ENCODE measurements around the gene NR3C2. TPM values are rescaled to one million over a fixed set of nuclear protein-coding genes. Genes with fewer than 3 reads are reported as not detected.

Gene NR3C2
- total and polyA plus RNA-seq, 5 experiments from 2014 or later = 6.8 to 53.5 (median 9.4) TPM

GRCh38 chr4:148224476-148224875 lies 217.7 kb downstream of the NR3C2 start:
- no peak overlapping the region for H3K4me3 Mint-ChIP-seq
- H3K27ac Mint-ChIP-seq = peak overlapping the region in 2 of 10 donors; percentile 1 to 7
- DNase-seq (no peak), ATAC-seq (no peak)
- no peaks in the 10 kb centered on the region for H3K27me3 Mint-ChIP-seq
- peaks cover 0 to 13% (median 6%) of the 10 kb centered on the region in 3 donors for H3K36me3 Mint-ChIP-seq
- POLR2A ChIA-PET = interaction anchor here (0.9 kb wide), 1 partner anchor 218 kb away, joined by 3 read pairs; the partner anchor contains the start of gene NR3C2
- H3K9me3 Mint-ChIP-seq = no peaks in the 10 kb centered on the region
- H3K4me1 Mint-ChIP-seq = peaks cover 5 to 44% (median 15%) of the 10 kb centered on the region in 4 donors

GRCh38 chr4:148222991-148223660 lies 219.1 kb downstream of the NR3C2 start:
- H3K27me3 Mint-ChIP-seq = no peaks in the 10 kb centered on the region
- ATAC-seq (no peak), DNase-seq (no peak)
- POLR2A ChIA-PET = no interaction called here
- H3K9me3 Mint-ChIP-seq = no peaks in the 10 kb centered on the region
- H3K4me3 Mint-ChIP-seq = no peak overlapping the region
- H3K27ac Mint-ChIP-seq = no peak overlapping the region
- H3K4me1 Mint-ChIP-seq = peaks cover 10 to 44% (median 14%) of the 10 kb centered on the region in 4 donors
- peaks cover 0 to 13% (median 6%) of the 10 kb centered on the region in 3 donors for H3K36me3 Mint-ChIP-seq

- peak overlapping the region; percentile 53 to 86 (median 74) for H3K4me3 Mint-ChIP-seq
- DNase-seq = peak in 4 of 10 donors; percentile 24 to 49 (median 46)
- H3K9me3 Mint-ChIP-seq = no peaks in the 10 kb centered on the region
- peaks cover 0 to 13% (median 8%) of the 10 kb centered on the region in 3 donors for H3K36me3 Mint-ChIP-seq
- peak overlapping the region; percentile 72 to 92 (median 88) for H3K27ac Mint-ChIP-seq
- peak; percentile 71 to 79 for ATAC-seq
- no peaks in the 10 kb centered on the region for H3K27me3 Mint-ChIP-seq
- POLR2A ChIA-PET = interaction anchor here (1.1 kb wide), 1 partner anchor 226 kb away, joined by 9 read pairs; the partner anchor contains the start of gene NR3C2
- peaks cover 15 to 55% (median 38%) of the 10 kb centered on the region in 4 donors for H3K4me1 Mint-ChIP-seq
These were observed 225.1 kb downstream of the NR3C2 start for GRCh38 chr4:148216866-148217814.

GRCh38 chr4:148216321-148216720 lies 225.9 kb downstream of the NR3C2 start:
- peaks cover 0 to 13% (median 8%) of the 10 kb centered on the region in 3 donors for H3K36me3 Mint-ChIP-seq
- H3K4me3 Mint-ChIP-seq = peak overlapping the region; percentile 53 to 86 (median 74)
- H3K27me3 Mint-ChIP-seq = no peaks in the 10 kb centered on the region
- DNase-seq (no peak), ATAC-seq (no peak)
- no peaks in the 10 kb centered on the region for H3K9me3 Mint-ChIP-seq
- peak overlapping the region in 8 of 10 donors; percentile 72 to 90 (median 88) for H3K27ac Mint-ChIP-seq
- POLR2A ChIA-PET = interaction anchor here (0.7 to 1.1 kb wide), 2 partner anchors 175 to 226 kb away, joined by 3 to 9 read pairs; partner anchors contain the start of gene NR3C2
- peaks cover 19 to 57% (median 42%) of the 10 kb centered on the region in 4 donors for H3K4me1 Mint-ChIP-seq

- peak overlapping the region in 4 of 10 donors; percentile 23 to 66 (median 58) for H3K27ac Mint-ChIP-seq
- POLR2A ChIA-PET = no interaction called here
These were observed 227.0 kb downstream of the NR3C2 start for GRCh38 chr4:148215202-148215601.

DNA sequence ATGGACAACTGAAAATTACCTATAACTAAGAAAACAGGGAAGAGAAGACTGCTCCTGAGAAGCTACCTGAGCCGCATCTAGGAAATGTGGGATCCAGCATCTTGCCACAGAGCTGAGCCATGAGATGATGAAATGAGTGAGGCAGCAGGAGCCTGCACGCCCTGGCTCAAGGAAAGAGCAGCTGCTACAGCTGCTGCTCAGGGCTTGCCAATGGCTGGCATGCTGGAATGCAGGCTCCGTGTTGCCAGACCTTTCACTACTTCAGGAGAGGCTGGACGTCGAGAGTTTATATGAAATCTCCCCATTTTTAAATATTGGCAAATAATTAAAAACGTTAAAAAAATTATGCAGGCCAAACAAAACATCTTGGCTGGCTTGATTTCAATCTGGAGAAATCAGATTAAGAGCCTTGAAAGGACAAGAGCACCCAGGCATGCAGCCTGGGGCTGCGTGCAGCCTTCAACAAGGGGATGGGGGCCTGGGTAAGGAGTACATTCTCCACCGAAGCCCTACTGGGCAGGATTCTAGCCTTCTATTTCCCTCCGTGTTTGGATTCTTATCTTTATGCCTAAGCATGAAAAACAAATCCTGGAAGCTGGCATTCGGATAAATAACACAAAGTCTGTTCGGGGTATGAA lies 227.6 kb downstream of the NR3C2 start:
- peak overlapping the region in 1 of 10 donors; percentile 0 for H3K27ac Mint-ChIP-seq
- no peaks in the 10 kb centered on the region for H3K9me3 Mint-ChIP-seq
- H3K4me3 Mint-ChIP-seq = peak overlapping the region in 1 of 10 donors; percentile 25

More at GRCh38 chr4:148215202-148215601, 227.0 kb downstream of the NR3C2 start:
- Mint-ChIP-seq H3K9me3 (no peaks in the 10 kb centered on the region), H3K36me3 (peaks cover 0 to 5% (median 5%) of the 10 kb centered on the region in 3 donors), H3K4me3 (peak overlapping the region in 1 of 10 donors; percentile 14), H3K27me3 (no peaks in the 10 kb centered on the region), H3K4me1 (peaks cover 21 to 55% (median 44%) of the 10 kb centered on the region in 4 donors)
- ATAC-seq = no peak
- DNase-seq = no peak

GRCh38 chr4:148211533-148211932 lies 230.7 kb downstream of the NR3C2 start:
- ATAC-seq (no peak), DNase-seq (no peak)
- Mint-ChIP-seq H3K9me3 (no peaks in the 10 kb centered on the region), H3K4me3 (no peak overlapping the region), H3K4me1 (peaks cover 19 to 52% (median 34%) of the 10 kb centered on the region in 4 donors), H3K27ac (no peak overlapping the region), H3K36me3 (peaks cover 0 to 4% (median 3%) of the 10 kb centered on the region in 3 donors), H3K27me3 (no peaks in the 10 kb centered on the region)
- POLR2A ChIA-PET = no interaction called here

More for the DNA sequence above, 227.6 kb downstream of the NR3C2 start:
- Mint-ChIP-seq H3K4me1 (peaks cover 24 to 57% (median 46%) of the 10 kb centered on the region in 4 donors), H3K27me3 (no peaks in the 10 kb centered on the region), H3K36me3 (peaks cover 0 to 3% (median 3%) of the 10 kb centered on the region in 3 donors)
- DNase-seq (no peak), ATAC-seq (no peak)
- POLR2A ChIA-PET = no interaction called here

DNA sequence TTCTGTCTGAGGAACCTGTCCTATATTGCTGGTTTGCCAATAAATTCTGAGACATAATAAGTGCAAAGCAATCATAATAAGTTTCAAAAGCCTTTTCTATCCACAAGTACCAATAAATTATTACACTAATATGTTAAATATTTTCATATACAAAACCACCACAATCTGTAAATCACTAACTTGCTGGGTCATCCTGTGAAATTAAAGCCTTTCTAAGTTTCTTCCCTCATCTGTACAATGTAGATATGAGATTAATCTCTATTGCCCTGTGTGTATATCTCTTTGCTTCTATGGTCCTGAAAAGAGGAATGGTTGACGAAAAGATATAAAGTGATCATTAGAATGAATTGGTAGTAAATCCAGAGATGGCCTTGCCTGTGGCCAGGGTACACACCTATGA lies 231.6 kb downstream of the NR3C2 start:
- Mint-ChIP-seq H3K9me3 (no peaks in the 10 kb centered on the region), H3K4me3 (no peak overlapping the region), H3K27me3 (no peaks in the 10 kb centered on the region), H3K4me1 (peaks cover 19 to 55% (median 31%) of the 10 kb centered on the region in 4 donors), H3K36me3 (peaks cover 0 to 4% (median 3%) of the 10 kb centered on the region in 3 donors), H3K27ac (no peak overlapping the region)
- no peak for DNase-seq
- POLR2A ChIA-PET = no interaction called here
- no peak for ATAC-seq

- Mint-ChIP-seq H3K36me3 (peaks cover 0 to 4% (median 1%) of the 10 kb centered on the region in 3 donors), H3K4me1 (peaks cover 14 to 51% (median 31%) of the 10 kb centered on the region in 4 donors), H3K9me3 (no peaks in the 10 kb centered on the region), H3K4me3 (no peak overlapping the region), H3K27ac (no peak overlapping the region), H3K27me3 (no peaks in the 10 kb centered on the region)
- ATAC-seq (no peak), DNase-seq (no peak)
- POLR2A ChIA-PET = no interaction called here
These were observed 235.1 kb downstream of the NR3C2 start for GRCh38 chr4:148207068-148207467.

- Mint-ChIP-seq H3K4me3 (no peak overlapping the region), H3K4me1 (peaks cover 10 to 57% (median 30%) of the 10 kb centered on the region in 4 donors), H3K36me3 (peaks cover 0 to 4% (median 1%) of the 10 kb centered on the region in 3 donors), H3K9me3 (no peaks in the 10 kb centered on the region), H3K27me3 (no peaks in the 10 kb centered on the region), H3K27ac (no peak overlapping the region)
- POLR2A ChIA-PET = no interaction called here
- DNase-seq = no peak
- ATAC-seq = no peak
These were observed 236.7 kb downstream of the NR3C2 start for GRCh38 chr4:148205476-148205875.

GRCh38 chr4:148204892-148205291 lies 237.3 kb downstream of the NR3C2 start:
- H3K9me3 Mint-ChIP-seq = no peaks in the 10 kb centered on the region
- POLR2A ChIA-PET = no interaction called here
- DNase-seq = no peak
- H3K27ac Mint-ChIP-seq = no peak overlapping the region
- no peak for ATAC-seq
- no peaks in the 10 kb centered on the region for H3K27me3 Mint-ChIP-seq
- H3K4me3 Mint-ChIP-seq = no peak overlapping the region
- H3K36me3 Mint-ChIP-seq = peaks cover 0 to 4% (median 1%) of the 10 kb centered on the region in 3 donors
- H3K4me1 Mint-ChIP-seq = peaks cover 10 to 59% (median 32%) of the 10 kb centered on the region in 4 donors

DNA sequence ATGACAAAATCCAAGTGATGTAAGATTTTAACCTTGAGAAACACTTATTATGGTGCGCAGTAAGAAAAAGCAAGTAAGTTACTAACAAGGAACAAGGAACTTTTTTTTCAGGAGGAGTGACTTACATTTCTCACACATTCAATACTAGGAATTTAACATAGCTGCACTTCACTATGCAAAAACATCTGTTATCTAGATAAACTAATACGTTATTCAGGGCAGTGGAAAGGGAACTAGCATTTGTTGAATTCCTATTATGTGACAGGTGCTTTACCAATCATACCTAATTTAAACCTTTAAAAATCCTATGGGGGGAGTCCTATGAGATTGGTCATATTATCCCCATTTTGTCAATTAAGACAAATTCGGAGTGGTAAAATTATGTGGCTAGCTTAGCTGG lies 238.0 kb downstream of the NR3C2 start:
- no peak for DNase-seq
- ATAC-seq = no peak
- POLR2A ChIA-PET = interaction anchor here (0.6 kb wide), 1 partner anchor 106 kb away, joined by 3 read pairs; no protein-coding TSS in a partner anchor
- Mint-ChIP-seq H3K36me3 (peaks cover 0 to 10% (median 6%) of the 10 kb centered on the region in 3 donors), H3K4me1 (peaks cover 10 to 54% (median 30%) of the 10 kb centered on the region in 4 donors), H3K4me3 (no peak overlapping the region), H3K27ac (no peak overlapping the region), H3K27me3 (no peaks in the 10 kb centered on the region), H3K9me3 (no peaks in the 10 kb centered on the region)
